Posterior vena cava (tissue), 2 donors: Measurements from ENCODE around the gene ZNF804A. TPM values are rescaled to one million over a fixed set of nuclear protein-coding genes. Genes with fewer than 3 reads are reported as not detected.
"Not testable (repeated sequence)": the region's sequence is repeated elsewhere in the genome, so short reads cannot be mapped to it uniquely, and the experiment has no call there.

ENCODE experiments used
- DNase-seq: peaks from one replicate; pipeline ENCODE4 v3.0.0-alpha.2; 2020; ENCODE audit warnings: low spot score
- intact Hi-C, 2 donors: fragments of 100-400 bp; cut with DNase I; formaldehyde crosslinking; loops; one replicate each; pipeline versions ENCODE4 v1.14.1 to v1.14.2; 2022 to 2023
- total RNA-seq, 2 donors: library from RNA; stranded (reverse); fragmentation: NEBNext Ultra II Directional; extraction: Animal tissue kit (Norgen Biotek cat#: 25700); gene quantifications; one replicate each; pipeline ENCODE4 v1.2.1, GENCODE V29; 2021
- donor health status: DM: yes; HTN: yes; CAD: no.
- donor health status: DM: yes; HTN: yes; CAD: no.

ZNF804A gene
- total RNA-seq, 2 donors from 2014 or later, result 0.76 to 1.2 TPM

DNA sequence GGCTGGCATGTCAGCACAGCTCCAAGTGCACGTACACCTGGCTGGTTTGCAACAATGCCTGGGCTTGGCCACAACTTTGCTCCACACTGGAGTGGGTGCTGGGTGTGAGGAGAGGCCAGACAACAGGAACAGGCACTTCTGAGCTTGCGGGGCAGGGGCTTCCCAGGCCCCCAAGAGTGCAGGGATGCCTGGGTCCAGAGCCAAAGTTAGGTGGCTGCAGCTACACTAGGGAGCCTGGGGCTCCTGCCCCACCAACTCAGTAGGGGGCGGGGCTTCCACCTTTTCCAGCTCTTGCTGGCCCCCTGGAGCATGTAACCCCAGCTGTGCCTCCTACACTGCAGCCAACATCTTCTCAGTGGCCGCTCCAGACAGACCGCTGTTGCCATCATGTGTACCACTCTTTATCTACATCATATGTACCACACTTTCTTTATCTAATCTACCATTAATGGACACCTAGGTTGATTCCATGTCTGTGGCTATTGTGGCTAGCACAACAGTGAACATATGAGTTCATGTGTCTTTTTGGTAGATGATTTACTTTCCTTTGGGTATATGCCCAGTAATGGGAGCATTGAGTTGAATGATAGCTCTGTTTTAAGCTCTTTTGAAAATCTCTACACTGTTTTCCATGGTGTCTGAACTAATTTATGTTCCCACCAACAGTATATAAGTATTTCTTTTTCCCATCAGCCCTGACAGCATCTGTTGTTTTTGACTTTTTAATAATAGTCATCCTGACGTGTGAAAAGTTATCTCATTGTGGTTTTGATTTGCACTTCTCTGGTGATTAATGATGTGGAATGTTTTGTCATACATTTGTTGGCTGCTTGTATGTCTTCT, 87.9 kb downstream of the ZNF804A start:
- intact Hi-C loops, result no loop called here
- DNase-seq, result peak; percentile 52

DNA sequence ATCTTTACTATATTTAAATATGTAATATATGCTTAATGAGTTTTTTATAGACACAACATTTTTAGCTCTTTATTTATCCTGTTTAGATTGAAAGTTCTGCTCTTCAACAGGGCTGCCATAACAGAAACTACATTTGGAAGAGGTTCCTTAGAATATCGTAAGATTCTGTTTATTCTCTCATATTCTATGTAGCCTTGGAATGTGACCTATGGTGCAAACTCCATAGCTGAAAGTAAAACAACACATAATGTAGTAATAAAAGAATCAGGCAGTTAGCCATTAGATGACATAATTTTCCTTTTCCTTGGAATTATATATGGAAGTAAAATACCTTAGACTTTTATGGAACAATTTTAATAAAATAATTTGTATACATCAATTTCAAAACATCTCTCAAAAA, 91.3 kb downstream of the ZNF804A start:
- intact Hi-C loops, result no loop called here

GRCh38 chr2:184692141-184692734, 93.9 kb downstream of the ZNF804A start:
- intact Hi-C loops, result no loop called here
- DNase-seq, result no peak

More for the DNA sequence above, 91.3 kb downstream of the ZNF804A start:
- no peak for DNase-seq

DNA sequence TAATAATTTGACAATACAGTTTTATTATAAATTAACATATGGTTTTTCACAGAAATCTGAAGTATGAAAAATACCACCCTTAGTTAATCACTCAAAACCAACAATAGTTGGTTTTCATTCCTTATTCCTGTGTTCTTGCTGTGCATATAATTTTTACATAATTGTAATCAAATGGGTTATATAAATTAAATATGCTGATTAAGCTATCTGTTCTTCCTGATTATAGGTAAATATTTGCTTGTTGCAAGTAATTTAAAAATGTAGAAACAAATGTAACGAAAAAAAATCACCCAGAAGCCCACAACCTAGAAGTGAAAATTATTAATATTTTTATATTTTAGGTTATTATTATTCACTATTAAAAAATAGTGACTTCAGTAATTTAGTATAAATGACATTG, 98.3 kb downstream of the ZNF804A start:
- no peak for DNase-seq
- intact Hi-C loops, result no loop called here

DNA sequence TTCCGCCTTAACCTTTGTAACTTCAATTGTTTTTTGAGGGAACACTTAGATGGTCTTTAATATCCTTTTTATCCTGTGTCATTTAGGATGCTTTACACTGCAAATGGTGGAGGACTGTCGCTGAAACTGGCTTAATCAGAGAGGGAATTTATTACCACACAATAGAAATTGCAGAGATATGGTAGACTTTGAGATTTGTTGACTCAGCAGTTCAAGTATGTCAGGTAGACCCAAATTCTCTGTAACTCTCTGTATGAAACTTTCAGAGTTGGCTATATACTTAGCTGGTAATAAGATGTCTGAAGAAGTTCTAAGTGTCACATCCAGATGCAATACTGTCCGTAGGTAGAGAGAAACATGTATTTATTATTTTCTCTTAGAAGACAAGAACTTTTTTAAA, 100.1 kb downstream of the ZNF804A start:
- intact Hi-C loops, result no loop called here
- no peak for DNase-seq

- intact Hi-C loops, result no loop called here
- no peak for DNase-seq
Measured at GRCh38 chr2:184721881-184722280, 123.6 kb downstream of the ZNF804A start.

DNA sequence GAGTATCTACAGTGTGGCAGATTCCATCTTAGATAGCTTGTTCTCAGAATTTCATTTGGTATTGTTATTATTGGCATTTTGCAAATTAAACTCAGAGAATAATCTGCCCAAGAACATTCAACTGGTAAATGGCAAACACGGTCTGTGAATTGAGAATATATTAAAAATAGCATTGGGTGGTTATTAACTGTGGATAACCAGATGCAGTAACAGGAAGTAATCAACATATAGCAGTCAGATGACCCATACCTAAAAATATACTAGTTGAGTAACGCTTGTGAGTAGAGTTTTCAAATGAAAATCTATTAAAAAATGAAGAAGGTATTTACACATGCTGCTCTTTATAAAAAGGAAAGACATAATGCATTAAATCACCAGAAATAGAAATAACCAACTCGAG, 129.5 kb downstream of the ZNF804A start:
- intact Hi-C loops, result no loop called here
- DNase-seq, result no peak

GRCh38 chr2:184728411-184728810, 130.1 kb downstream of the ZNF804A start:
- no peak for DNase-seq
- intact Hi-C loops, result no loop called here

- DNase-seq, result no peak
- intact Hi-C loops, result no loop called here
Measured at GRCh38 chr2:184729581-184729980, 131.3 kb downstream of the ZNF804A start.

- intact Hi-C loops, result no loop called here
- no peak for DNase-seq
Measured at GRCh38 chr2:184730288-184730687, 132.0 kb downstream of the ZNF804A start.

DNA sequence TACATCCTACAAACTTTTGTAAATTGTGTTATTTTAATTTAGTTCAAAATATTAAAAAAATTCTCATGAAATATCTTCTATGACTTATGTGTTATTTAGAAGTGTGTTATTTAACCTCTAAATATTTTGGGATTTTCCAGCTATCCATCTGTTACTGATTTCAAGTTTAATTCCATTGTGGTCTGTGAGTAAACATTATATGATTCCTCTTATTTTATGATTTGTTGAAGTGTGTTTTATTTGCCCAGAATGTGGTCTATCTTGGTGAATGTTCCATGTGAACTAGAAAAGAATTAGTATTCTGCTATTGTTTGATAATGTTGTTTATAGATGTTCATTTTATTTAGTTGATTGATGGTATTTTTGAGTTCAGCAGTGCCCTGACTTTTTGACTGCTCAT, 136.0 kb downstream of the ZNF804A start:
- no peak for DNase-seq
- intact Hi-C loops, result no loop called here

DNA sequence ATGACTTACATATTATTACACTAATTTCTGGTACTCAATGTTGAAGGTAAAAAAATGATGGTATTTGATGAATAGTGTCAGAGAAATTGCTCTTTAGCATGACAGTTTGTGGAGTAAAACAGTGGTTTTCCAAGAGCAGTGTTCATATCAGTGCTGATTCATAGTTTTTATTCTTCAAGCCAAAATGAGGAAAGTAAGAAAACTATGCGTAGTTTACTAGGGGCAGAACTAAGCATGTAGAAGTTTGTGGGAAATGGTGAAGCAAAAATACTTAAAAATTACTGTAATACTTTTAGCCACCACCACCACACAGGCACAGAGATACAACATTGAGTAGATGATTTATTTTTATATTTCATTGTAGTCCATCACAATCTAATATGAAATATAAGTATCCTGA, 137.3 kb downstream of the ZNF804A start:
- intact Hi-C loops, result no loop called here

DNA sequence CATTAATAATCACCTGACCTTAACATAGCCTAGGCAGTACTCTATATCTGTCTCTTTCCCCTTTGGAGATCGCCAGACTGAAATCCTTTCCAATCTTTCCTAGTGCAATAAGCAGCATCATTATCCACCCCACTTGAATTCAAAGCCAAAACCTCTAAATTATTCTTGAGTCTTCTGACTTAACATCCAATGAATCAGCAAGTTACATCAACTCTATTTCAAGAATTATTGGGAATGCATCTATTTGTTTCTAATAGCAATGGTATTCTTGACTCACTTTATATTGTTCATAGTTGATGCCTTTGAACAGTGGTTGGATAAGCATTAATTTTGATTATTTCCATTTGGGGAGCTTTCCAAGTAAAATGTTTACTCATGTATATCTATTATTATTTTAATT, 144.8 kb downstream of the ZNF804A start:
- intact Hi-C loops, result no loop called here
- no peak for DNase-seq

More for the DNA sequence above, 137.3 kb downstream of the ZNF804A start:
- DNase-seq, result no peak

DNA sequence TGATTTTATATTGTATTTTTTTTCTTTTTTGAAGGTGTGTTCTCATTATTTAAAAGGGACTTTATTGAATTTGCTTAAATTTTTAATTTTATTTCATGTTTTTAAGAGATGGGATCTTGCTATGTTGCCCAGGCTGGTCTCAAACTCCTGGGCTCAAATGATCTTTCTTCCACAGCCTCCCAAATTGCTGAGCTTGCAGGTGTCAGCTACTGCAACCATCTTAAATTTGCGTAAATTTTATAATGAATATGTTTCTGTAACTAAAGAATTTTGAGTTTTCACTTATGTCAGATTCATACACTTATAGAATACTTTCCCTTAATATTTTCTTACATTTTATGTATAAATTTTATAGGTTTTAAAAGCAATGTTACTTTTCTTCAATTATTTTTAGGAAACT, 157.8 kb downstream of the ZNF804A start:
- intact Hi-C loops, result no loop called here
- no peak for DNase-seq

- no peak for DNase-seq
- intact Hi-C loops, result no loop called here
Measured at GRCh38 chr2:184756885-184757284, 158.6 kb downstream of the ZNF804A start.

GRCh38 chr2:184759557-184760255, 161.4 kb downstream of the ZNF804A start:
- DNase-seq, intact Hi-C loops: not testable (repeated sequence)

DNA sequence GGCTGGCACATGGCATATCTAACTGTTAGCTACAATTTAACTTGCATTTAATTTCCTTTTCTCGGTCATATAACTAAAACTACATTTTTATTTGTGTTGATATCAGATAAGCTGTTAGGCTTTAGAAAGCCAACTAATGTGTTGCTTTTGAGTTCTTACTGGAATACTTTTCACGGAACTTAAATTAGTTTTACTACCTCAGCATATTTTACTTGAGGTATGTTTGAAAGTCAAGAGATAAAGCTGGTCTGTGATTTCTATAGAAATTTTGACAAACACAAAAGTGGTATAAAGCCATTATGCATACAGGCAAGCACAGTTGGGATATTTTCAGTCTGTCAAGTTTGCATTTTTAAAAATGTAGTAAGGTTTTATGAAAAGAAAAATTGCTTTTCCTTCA, 162.6 kb downstream of the ZNF804A start:
- intact Hi-C loops, result no loop called here
- no peak for DNase-seq

- intact Hi-C loops, result no loop called here
- no peak for DNase-seq
Measured at GRCh38 chr2:184765112-184765895, 167.0 kb downstream of the ZNF804A start.

DNA sequence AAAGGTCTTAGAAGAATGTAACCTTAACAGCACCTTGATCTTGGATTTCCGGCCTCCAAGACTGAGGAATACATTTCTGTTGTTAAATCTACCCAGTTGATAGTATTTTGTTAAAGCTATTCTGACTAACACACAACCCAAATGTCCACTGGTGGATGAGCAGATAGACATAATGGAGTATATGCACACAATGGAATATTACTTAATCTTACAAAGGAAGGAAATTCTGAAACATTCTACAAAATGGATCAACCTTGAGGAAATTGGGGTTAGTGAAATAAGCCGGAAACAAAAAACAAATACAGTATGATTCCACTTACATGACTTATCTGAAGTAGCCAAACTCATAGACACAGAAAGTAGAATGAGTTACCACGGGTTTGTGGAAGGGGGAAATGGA, 168.7 kb downstream of the ZNF804A start:
- no peak for DNase-seq
- intact Hi-C loops, result no loop called here

DNA sequence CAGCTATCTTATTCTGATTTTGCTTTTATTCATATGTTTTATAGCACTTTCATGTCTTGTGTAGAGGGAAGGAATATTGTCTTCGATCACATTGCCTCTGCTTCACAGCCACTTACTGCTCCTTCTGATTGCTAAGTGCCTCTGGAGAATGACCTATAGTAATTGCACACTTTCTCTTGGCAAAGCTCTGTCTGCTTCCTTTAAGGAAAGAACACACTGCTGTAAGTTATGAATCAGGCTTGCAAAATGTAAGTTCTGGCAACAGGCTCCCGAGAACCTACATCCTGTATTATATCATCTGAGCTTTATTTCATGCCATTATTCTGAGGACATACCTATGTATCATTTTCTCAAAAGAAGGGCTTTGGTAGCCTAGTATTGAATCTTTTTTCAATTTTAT, 170.7 kb downstream of the ZNF804A start:
- intact Hi-C loops, result no loop called here
- DNase-seq, result no peak
